ENCODE measurements around the gene LAYN. TPM values are rescaled to one million over a fixed set of nuclear protein-coding genes. Genes with fewer than 3 reads are reported as not detected.

Gene LAYN
- total RNA-seq, 1 donor = 66.5 TPM

DNA sequence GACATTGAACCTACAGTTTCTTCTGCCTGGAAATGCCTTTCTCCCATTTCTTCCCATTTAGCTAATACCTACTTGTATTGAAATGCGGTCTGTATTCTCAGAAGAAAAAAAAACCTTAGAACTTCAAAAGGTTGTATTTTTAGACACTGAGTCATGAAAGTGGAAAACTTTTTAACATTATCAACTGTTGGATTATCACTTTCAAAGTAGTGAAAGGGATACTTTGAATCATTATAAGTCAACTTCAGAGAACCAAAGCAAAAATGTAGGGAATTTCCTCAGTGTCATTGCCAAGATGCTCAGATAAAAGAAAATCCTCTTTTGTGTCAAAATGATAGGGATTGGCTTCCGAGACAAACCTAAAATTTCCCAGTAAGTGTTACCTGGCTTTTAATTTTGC, 19.4 kb upstream of the LAYN start:
- H3K4me3 ChIP-seq (ENCODE audit: low read depth, low read length) = no peak overlapping the region
- TF ChIP-seq, protein P1, sequence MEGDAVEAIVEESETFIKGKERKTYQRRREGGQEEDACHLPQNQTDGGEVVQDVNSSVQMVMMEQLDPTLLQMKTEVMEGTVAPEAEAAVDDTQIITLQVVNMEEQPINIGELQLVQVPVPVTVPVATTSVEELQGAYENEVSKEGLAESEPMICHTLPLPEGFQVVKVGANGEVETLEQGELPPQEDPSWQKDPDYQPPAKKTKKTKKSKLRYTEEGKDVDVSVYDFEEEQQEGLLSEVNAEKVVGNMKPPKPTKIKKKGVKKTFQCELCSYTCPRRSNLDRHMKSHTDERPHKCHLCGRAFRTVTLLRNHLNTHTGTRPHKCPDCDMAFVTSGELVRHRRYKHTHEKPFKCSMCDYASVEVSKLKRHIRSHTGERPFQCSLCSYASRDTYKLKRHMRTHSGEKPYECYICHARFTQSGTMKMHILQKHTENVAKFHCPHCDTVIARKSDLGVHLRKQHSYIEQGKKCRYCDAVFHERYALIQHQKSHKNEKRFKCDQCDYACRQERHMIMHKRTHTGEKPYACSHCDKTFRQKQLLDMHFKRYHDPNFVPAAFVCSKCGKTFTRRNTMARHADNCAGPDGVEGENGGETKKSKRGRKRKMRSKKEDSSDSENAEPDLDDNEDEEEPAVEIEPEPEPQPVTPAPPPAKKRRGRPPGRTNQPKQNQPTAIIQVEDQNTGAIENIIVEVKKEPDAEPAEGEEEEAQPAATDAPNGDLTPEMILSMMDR (IDR thresholded peaks at IDR 0.05; ENCODE audit: insufficient read depth, low read depth, low read length) = no peak
- DNase-seq (ENCODE audit: low read depth) = no peak

- TF ChIP-seq, protein P1 (IDR thresholded peaks at IDR 0.05; ENCODE audit: insufficient read depth, low read depth, low read length) = no peak
- no peak for DNase-seq (ENCODE audit: low read depth)
- H3K4me3 ChIP-seq (ENCODE audit: low read depth, low read length) = no peak overlapping the region
These were observed 18.1 kb upstream of the LAYN start for GRCh38 chr11:111522426-111522825.

DNA sequence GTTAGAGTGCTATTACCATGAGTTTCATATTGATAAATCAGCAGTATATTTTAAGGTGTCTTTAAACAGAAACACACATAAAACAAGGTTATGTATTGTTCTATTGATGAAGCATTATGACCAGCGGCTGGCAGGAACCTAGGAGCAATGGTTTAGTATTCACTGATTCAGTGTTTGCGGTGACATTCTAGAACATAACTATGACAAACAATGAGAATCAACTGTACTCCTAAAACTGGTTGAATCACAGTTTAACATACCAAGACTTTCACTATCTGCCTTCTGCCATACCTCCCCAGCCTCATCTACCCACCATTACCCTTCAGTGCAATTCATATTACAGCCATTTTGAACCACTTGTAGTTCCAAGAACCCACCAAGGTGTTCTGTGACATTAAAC, 17.2 kb upstream of the LAYN start:
- H3K4me3 ChIP-seq (ENCODE audit: low read depth, low read length) = no peak overlapping the region
- TF ChIP-seq, protein P1 (IDR thresholded peaks at IDR 0.05; ENCODE audit: insufficient read depth, low read depth, low read length) = no peak
- no peak for DNase-seq (ENCODE audit: low read depth)

- TF ChIP-seq, protein P1 (IDR thresholded peaks at IDR 0.05; ENCODE audit: insufficient read depth, low read depth, low read length) = no peak
- no peak overlapping the region for H3K4me3 ChIP-seq (ENCODE audit: low read depth, low read length)
- no peak for DNase-seq (ENCODE audit: low read depth)
These were observed 16.5 kb upstream of the LAYN start for GRCh38 chr11:111524056-111524455.

- no peak for DNase-seq (ENCODE audit: low read depth)
- TF ChIP-seq, protein P1 (IDR thresholded peaks at IDR 0.05; ENCODE audit: insufficient read depth, low read depth, low read length) = no peak
- H3K4me3 ChIP-seq (ENCODE audit: low read depth, low read length) = no peak overlapping the region
These were observed 15.1 kb upstream of the LAYN start for GRCh38 chr11:111525456-111525855.

- DNase-seq (ENCODE audit: low read depth) = peak; percentile 20
- TF ChIP-seq, protein P1 (IDR thresholded peaks at IDR 0.05; ENCODE audit: insufficient read depth, low read depth, low read length) = no peak
- H3K4me3 ChIP-seq (ENCODE audit: low read depth, low read length) = no peak overlapping the region
These were observed 14.0 kb upstream of the LAYN start for GRCh38 chr11:111526501-111526900.

DNA sequence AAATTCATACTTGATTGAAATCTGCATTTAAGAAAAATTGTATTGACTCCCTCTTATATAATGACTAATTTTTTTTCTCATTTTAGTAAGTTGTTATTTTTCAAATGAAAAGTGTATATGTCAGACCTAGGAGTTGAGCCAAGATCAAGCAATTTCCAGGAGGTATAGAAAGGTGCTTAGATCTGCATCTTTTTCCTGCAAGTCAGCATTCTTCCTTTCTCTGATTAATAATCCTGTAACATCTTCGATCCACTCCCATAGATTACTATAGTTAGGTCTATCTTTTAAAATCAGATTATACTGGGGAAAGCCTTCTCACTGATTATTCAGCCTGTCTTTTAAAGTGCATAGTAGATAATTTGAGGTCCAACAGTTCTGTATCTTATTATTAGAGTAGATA, 13.2 kb upstream of the LAYN start:
- TF ChIP-seq, protein P1 (IDR thresholded peaks at IDR 0.05; ENCODE audit: insufficient read depth, low read depth, low read length) = no peak
- H3K4me3 ChIP-seq (ENCODE audit: low read depth, low read length) = no peak overlapping the region
- DNase-seq (ENCODE audit: low read depth) = no peak

Data from fibroblast of villous mesenchyme (primary cell).